Gastroesophageal sphincter (tissue), 4 donors: ENCODE results near the gene XYLB. TPM values are rescaled to one million over a fixed set of nuclear protein-coding genes. Genes with fewer than 3 reads are reported as not detected.

Experiments used
- ATAC-seq: fragments of 150-250 bp; one replicate; pipeline ENCODE4 v1.9.1; 2016; ENCODE audit warnings: mild to moderate bottlenecking, moderate library complexity
- H3K27ac ChIP-seq, 4 donors: fragments of 200-600 bp; sonication (generic) in 3 of 4; 1 replicate in 3 of 4; 2 replicates in 1 of 4; pipeline ENCODE4 v1.5.1; 2016 to 2019
- H3K27me3 ChIP-seq: fragments of 200-600 bp; sonication (generic); one replicate; pipeline ENCODE4 v1.5.1; 2019
- H3K36me3 ChIP-seq, 2 donors: fragments of 200-600 bp; sonication (generic); one replicate each; pipeline ENCODE4 v1.5.1; 2019; ENCODE audit warnings: control low read depth in 1 of 2
- H3K4me1 ChIP-seq, 3 donors: fragments of 200-600 bp; sonication (generic); 1 replicate in 2 of 3; 2 replicates in 1 of 3; pipeline ENCODE4 v1.5.1; 2016 to 2019; ENCODE audit warnings: control low read depth in 2 of 3
- H3K4me3 ChIP-seq, 2 donors: fragments of 200-600 bp; sonication (generic); one replicate each; pipeline ENCODE4 v1.5.1; 2019; ENCODE audit warnings: mild to moderate bottlenecking in 1 of 2, moderate library complexity in 1 of 2
- H3K9me3 ChIP-seq, 3 donors: fragments of 200-600 bp; sonication (generic); one replicate each; pipeline ENCODE4 v1.5.1; 2017 to 2019; ENCODE audit warnings: control low read depth in 2 of 3
- CTCF ChIP-seq, 4 experiments: fragments of 200-600 bp in 2 of 4; fragments of 450-650 bp in 2 of 4; sonication (generic) in 1 of 4; IDR thresholded peaks; one replicate each; pipeline ENCODE4 v1.5.1; 2017 to 2019; ENCODE audit warnings: antibody characterized with exemption in 4 of 4, mild to moderate bottlenecking in 2 of 4, moderate library complexity in 2 of 4
- EP300 ChIP-seq: sonication (generic); formaldehyde crosslinking; IDR thresholded peaks from one replicate; pipeline ENCODE4 v1.6.1; 2017; ENCODE audit warnings: antibody characterized with exemption, mild to moderate bottlenecking
- POLR2A ChIP-seq, 2 donors: fragments of 450-650 bp; IDR thresholded peaks; one replicate each; pipeline ENCODE4 v1.6.1; 2017; ENCODE audit warnings: antibody characterized with exemption in 2 of 2, mild to moderate bottlenecking in 2 of 2, moderate library complexity in 1 of 2
- POLR2AphosphoS5 ChIP-seq: sonication (generic); formaldehyde crosslinking; IDR thresholded peaks from one replicate; pipeline ENCODE4 v1.6.1; 2017; ENCODE audit warnings: antibody characterized with exemption
- WGBS, 2 donors: methylation state at CpG; one replicate each; pipeline ENCODE4 v1.1.5; 2018; ENCODE audit warnings: low coverage in 1 of 2; 5-methylcytosine and 5-hydroxymethylcytosine counted together
- total RNA-seq, 4 donors: library from RNA; depleted of rRNA; stranded (reverse); fragments of >200 nt; gene quantifications; one replicate each; pipeline ENCODE4 v1.1.0, GENCODE V29; 2016

XYLB gene
- total RNA-seq, 4 donors from 2014 or later, result 0.87 to 2.2 (median 1.8) TPM

- H3K27me3 ChIP-seq, result peaks cover 4% of the 10 kb centered on the region
- TF ChIP-seq EP300 (no peak), POLR2A (IDR thresholded peaks at IDR 0.05) (no peak), CTCF (IDR thresholded peaks at IDR 0.05) (no peak), POLR2AphosphoS5 (no peak)
- H3K9me3 ChIP-seq, result no peaks in the 10 kb centered on the region
- WGBS, 2 donors, result 61 to 70% methylated on average over 4 of the region's 5 CpGs
- no peaks in the 10 kb centered on the region for H3K4me1 ChIP-seq
- no peak overlapping the region for H3K4me3 ChIP-seq
- no peak for ATAC-seq
- H3K27ac ChIP-seq, result no peak overlapping the region
- H3K36me3 ChIP-seq, result no peaks in the 10 kb centered on the region
Observed at GRCh38 chr3:38334142-38335055, 12.2 kb upstream of the XYLB start.

GRCh38 chr3:38335263-38335662, 11.3 kb upstream of the XYLB start:
- 66 to 88% methylated on average over 4 to 6 of the region's 6 CpGs for WGBS, 2 donors
- Histone ChIP-seq H3K27me3 (peaks cover 4% of the 10 kb centered on the region), H3K4me3 (no peak overlapping the region), H3K4me1 (no peaks in the 10 kb centered on the region), H3K9me3 (no peaks in the 10 kb centered on the region), H3K36me3 (no peaks in the 10 kb centered on the region), H3K27ac (no peak overlapping the region)
- no peak for ATAC-seq
- TF ChIP-seq CTCF (IDR thresholded peaks at IDR 0.05) (no peak), POLR2AphosphoS5 (no peak), POLR2A (IDR thresholded peaks at IDR 0.05) (no peak), EP300 (no peak)

- Histone ChIP-seq H3K27ac (no peak overlapping the region), H3K27me3 (peaks cover 4% of the 10 kb centered on the region), H3K9me3 (no peaks in the 10 kb centered on the region), H3K36me3 (no peaks in the 10 kb centered on the region), H3K4me1 (no peaks in the 10 kb centered on the region), H3K4me3 (no peak overlapping the region)
- WGBS, 2 donors, result 87 to 100% methylated on average over 1 to 2 of the region's 2 CpGs
- TF ChIP-seq POLR2AphosphoS5, result no peak
- no peak for TF ChIP-seq EP300
- TF ChIP-seq POLR2A (IDR thresholded peaks at IDR 0.05), result no peak
- TF ChIP-seq CTCF (IDR thresholded peaks at IDR 0.05), result no peak
- no peak for ATAC-seq
Observed at GRCh38 chr3:38337703-38338102, 8.9 kb upstream of the XYLB start.

- H3K4me1 ChIP-seq, result peaks cover 0 to 21% (median 9%) of the 10 kb centered on the region in 3 donors
- H3K4me3 ChIP-seq, result no peak overlapping the region
- H3K36me3 ChIP-seq, result no peaks in the 10 kb centered on the region
- no peaks in the 10 kb centered on the region for H3K9me3 ChIP-seq
- WGBS, 2 donors, result 81 to 87% methylated on average over 3 of the region's 3 CpGs
- no peak overlapping the region for H3K27ac ChIP-seq
- ATAC-seq, result no peak
- H3K27me3 ChIP-seq, result no peaks in the 10 kb centered on the region
- TF ChIP-seq EP300 (no peak), POLR2AphosphoS5 (no peak), POLR2A (IDR thresholded peaks at IDR 0.05) (no peak), CTCF (IDR thresholded peaks at IDR 0.05) (no peak)
Observed at GRCh38 chr3:38343797-38344594, 2.6 kb upstream of the XYLB start.
